Cardiac fibroblast (primary cell): Measurements from ENCODE around the gene RELN.

ENCODE experiments used
- DNase-seq, 2 donors: peaks; one replicate each; pipeline versions ENCODE4 v3.0.0 to v3.0.0-alpha.2; 2010; ENCODE audit warnings: low read depth in 2 of 2
- H3K4me3 ChIP-seq, 2 donors: replicated peaks in 1 of 2; 1 replicate in 1 of 2; 2 replicates in 1 of 2; pipeline ENCODE4 v1.5.1; 2011; ENCODE audit warnings: low read depth in 2 of 2, low read length in 2 of 2, mild to moderate bottlenecking in 2 of 2, moderate library complexity in 1 of 2
- TF ChIP-seq, protein P1 (sequence below): IDR thresholded peaks from one replicate; pipeline ENCODE4 v1.5.1; 2011; ENCODE audit warnings: low read depth, mild to moderate bottlenecking, low read length, inconsistent platforms

RELN gene

DNA sequence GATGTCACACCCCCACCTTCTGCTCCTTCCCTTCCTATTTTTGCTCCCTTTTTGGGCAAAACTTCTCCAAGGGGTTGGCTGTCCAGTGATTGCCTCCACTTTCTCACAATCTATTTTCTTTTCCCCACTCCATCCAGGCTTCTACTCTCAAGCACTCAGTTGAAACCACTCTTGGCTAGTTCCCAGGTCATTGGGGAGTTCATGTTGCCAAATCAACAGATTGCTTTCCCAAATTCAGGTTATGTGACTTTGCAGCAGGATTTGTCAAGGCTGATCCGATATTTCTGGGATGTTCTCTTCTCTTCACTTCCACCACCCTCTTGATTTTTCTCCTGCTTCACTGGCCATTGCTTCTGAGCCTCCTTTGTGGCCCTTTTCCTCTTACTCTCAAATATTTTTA lies 284.8 kb downstream of the RELN start:
- no peak overlapping the region for H3K4me3 ChIP-seq
- TF ChIP-seq, protein P1, sequence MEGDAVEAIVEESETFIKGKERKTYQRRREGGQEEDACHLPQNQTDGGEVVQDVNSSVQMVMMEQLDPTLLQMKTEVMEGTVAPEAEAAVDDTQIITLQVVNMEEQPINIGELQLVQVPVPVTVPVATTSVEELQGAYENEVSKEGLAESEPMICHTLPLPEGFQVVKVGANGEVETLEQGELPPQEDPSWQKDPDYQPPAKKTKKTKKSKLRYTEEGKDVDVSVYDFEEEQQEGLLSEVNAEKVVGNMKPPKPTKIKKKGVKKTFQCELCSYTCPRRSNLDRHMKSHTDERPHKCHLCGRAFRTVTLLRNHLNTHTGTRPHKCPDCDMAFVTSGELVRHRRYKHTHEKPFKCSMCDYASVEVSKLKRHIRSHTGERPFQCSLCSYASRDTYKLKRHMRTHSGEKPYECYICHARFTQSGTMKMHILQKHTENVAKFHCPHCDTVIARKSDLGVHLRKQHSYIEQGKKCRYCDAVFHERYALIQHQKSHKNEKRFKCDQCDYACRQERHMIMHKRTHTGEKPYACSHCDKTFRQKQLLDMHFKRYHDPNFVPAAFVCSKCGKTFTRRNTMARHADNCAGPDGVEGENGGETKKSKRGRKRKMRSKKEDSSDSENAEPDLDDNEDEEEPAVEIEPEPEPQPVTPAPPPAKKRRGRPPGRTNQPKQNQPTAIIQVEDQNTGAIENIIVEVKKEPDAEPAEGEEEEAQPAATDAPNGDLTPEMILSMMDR: no peak
- no peak for DNase-seq

GRCh38 chr7:103702982-103703381 lies 286.5 kb downstream of the RELN start:
- H3K4me3 ChIP-seq: no peak overlapping the region
- TF ChIP-seq, protein P1: no peak
- DNase-seq: no peak

DNA sequence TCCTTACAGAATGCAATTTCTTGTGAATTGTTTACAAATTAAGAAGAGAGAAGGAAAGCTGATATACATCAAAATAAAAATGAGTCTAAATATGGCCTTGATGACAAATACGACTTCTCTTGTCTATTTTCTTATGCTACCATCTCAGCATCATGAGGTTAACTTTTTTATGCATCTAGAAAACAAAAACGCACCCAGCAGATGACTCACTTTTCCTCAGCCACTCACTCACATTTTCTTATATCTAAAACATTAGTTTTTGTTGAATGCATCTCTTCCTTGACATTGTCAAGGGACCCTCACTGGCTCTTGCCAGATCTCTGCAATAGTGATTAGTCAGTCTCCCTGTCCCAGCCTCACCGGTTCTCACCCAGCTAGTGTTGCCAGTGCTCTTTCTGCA lies 287.0 kb downstream of the RELN start:
- no peak overlapping the region for H3K4me3 ChIP-seq
- no peak for DNase-seq
- TF ChIP-seq, protein P1: no peak

DNA sequence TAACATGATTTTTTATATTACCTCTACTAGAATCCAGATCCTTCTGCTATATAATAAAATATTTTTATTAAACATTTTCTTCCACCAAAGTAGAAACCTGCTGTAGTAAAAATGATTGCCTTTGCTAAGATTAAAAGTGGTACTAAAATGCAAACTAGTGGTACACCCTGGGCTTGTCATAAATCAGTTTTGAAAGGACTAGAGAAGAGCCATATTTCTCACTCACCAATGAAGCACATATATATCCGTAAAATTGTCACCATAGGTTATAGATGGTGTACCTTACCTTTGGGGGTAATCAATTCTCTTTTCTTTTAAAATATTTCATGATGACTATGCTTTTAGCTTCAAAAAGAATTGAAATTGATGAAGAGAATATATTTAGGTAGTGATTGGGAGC lies 290.4 kb downstream of the RELN start:
- TF ChIP-seq, protein P1: no peak
- H3K4me3 ChIP-seq: no peak overlapping the region
- no peak for DNase-seq

GRCh38 chr7:103698064-103698463 lies 291.4 kb downstream of the RELN start:
- no peak overlapping the region for H3K4me3 ChIP-seq
- TF ChIP-seq, protein P1: no peak
- DNase-seq: no peak

DNA sequence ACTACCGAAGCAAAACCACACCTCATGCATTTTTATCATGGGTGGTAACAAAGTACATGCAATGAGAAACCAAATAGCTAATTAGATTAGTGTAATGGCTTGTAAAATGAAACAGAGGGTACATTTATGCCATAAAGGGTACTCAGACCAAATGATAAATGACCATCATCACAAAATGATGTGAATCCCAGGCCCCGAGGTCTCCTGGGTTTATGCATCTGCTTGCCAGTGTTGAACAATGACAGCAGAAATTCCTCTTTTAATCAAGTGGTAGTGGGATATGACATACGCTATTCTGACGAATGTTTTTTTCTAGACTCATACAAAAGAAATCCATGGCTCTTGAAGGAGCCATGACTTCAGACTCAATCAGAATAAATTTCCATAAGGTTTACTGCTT lies 293.9 kb downstream of the RELN start:
- no peak overlapping the region for H3K4me3 ChIP-seq
- no peak for DNase-seq

DNA sequence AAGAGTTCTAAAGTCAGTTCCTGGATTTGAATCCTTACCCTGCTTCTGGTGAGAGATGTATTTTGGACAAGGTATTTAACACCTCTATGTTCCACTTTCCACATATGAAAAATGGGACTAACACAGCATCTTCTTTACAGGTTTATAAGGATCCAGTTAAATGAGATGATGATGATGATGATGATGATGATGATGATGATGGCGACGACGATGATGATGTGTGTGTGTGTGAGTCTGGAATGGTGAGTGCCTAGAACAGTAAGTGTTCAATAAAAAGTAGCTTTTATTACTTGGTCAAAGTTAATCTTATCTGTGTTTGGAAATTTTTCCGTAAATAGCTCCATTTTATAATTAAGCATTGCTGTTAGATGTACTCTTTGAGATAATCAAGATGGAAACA lies 295.2 kb downstream of the RELN start:
- no peak for DNase-seq

More for the DNA sequence above, 293.9 kb downstream of the RELN start:
- TF ChIP-seq, protein P1: no peak

More for the DNA sequence above, 295.2 kb downstream of the RELN start:
- no peak overlapping the region for H3K4me3 ChIP-seq
- TF ChIP-seq, protein P1: no peak
